PC-3 (cell line): ENCODE data around the gene ILF2. TPM values are rescaled to one million over a fixed set of nuclear protein-coding genes. Genes with fewer than 3 reads are reported as not detected.

Experiments used
- ATAC-seq: fragments of 200-7000 bp; cut with Tn5 transposase; 2 replicates; pipeline ENCODE4 v1.9.1; 2020; ENCODE audit warnings: mild to moderate bottlenecking, moderate library complexity
- BruUV-seq: library from RNA; stranded (reverse); fragments of 400-500 nt; replicated peaks from 2 replicates; lab custom pipeline; 2021; lab: Mats Ljungman, UMichigan
- CTCF ChIA-PET: fragments of 300-600 bp; sonication (Branson Sonifier 250); formaldehyde crosslinking; loops from one replicate; lab custom pipeline; 2022; ENCODE audit warnings: antibody characterized with exemption; lab: Charles Lee
- POLR2A ChIA-PET: fragments of 300-600 bp; sonication (Branson Sonifier 250); formaldehyde crosslinking; loops from one replicate; lab custom pipeline; 2022; ENCODE audit warnings: antibody characterized with exemption; ENCODE audit not compliant: unreplicated experiment; lab: Charles Lee
- DNase-seq: peaks from one replicate; pipeline ENCODE4 v3.0.0-alpha.2; 2015
- H2AFZ ChIP-seq: fragments of 300-600 bp; sonication (generic); 2 replicates; pipeline ENCODE4 v1.6.0; 2016; ENCODE audit warnings: antibody characterized with exemption, low read length
- H3F3A ChIP-seq: fragments of 300-600 bp; sonication (generic); one replicate; pipeline ENCODE4 v1.6.0; 2017; ENCODE audit warnings: antibody characterized with exemption, low read length, control low read depth, mild to moderate bottlenecking; ENCODE audit not compliant: unreplicated experiment
- H3K27ac ChIP-seq: fragments of 300-600 bp; sonication (generic); 2 replicates; pipeline ENCODE4 v1.5.1; 2016; ENCODE audit warnings: mild to moderate bottlenecking, low read length
- H3K27me3 ChIP-seq: fragments of 300-600 bp; sonication (generic); 2 replicates; pipeline ENCODE4 v1.6.1; 2016; ENCODE audit warnings: low read length, mixed read lengths
- H3K36me3 ChIP-seq: fragments of 300-600 bp; sonication (generic); 2 replicates; pipeline ENCODE4 v1.6.1; 2016; ENCODE audit warnings: low read depth, mixed run types, low read length, mixed read lengths
- H3K4me1 ChIP-seq: fragments of 300-600 bp; sonication (generic); 2 replicates; pipeline ENCODE4 v1.5.1; 2016; ENCODE audit warnings: low read length; ENCODE audit not compliant: insufficient read depth
- H3K4me2 ChIP-seq: fragments of 300-600 bp; sonication (generic); 2 replicates; pipeline ENCODE4 v1.6.0; 2016; ENCODE audit warnings: low read length
- H3K4me3 ChIP-seq: fragments of 300-600 bp; sonication (generic); 2 replicates; pipeline ENCODE4 v1.5.1; 2016; ENCODE audit warnings: mild to moderate bottlenecking, low read length, mixed read lengths
- H3K79me2 ChIP-seq: fragments of 300-600 bp; sonication (generic); 2 replicates; pipeline ENCODE4 v1.6.1; 2017; ENCODE audit warnings: low read length, mixed read lengths
- H3K9ac ChIP-seq: fragments of 300-600 bp; sonication (generic); 2 replicates; pipeline ENCODE4 v1.6.0; 2016; ENCODE audit warnings: mild to moderate bottlenecking, low read length
- H3K9me2 ChIP-seq: fragments of 300-600 bp; sonication (generic); replicated peaks from 2 replicates; pipeline ENCODE4 v1.6.1; 2016; ENCODE audit warnings: mixed run types, low read length, mixed read lengths
- H3K9me3 ChIP-seq: fragments of 300-600 bp; sonication (generic); 2 replicates; pipeline ENCODE4 v1.6.1; 2016; ENCODE audit warnings: low read length, mixed read lengths
- H4K20me1 ChIP-seq: fragments of 300-600 bp; sonication (generic); 2 replicates; pipeline ENCODE4 v1.6.1; 2016; ENCODE audit warnings: low read length, mixed read lengths
- CTCF ChIP-seq: fragments of 300-600 bp; sonication (generic); conservative IDR thresholded peaks from 2 replicates; pipeline ENCODE4 v1.5.1; 2017; ENCODE audit warnings: antibody characterized with exemption, low read depth, mild to moderate bottlenecking, low read length
- EZH2 ChIP-seq: fragments of 300-600 bp; sonication (generic); IDR thresholded peaks from one replicate; pipeline ENCODE4 v1.6.1; 2017; ENCODE audit warnings: antibody characterized with exemption, mild to moderate bottlenecking, low read length; ENCODE audit not compliant: unreplicated experiment
- EZH2phosphoT487 ChIP-seq: fragments of 300-600 bp; sonication (generic); IDR thresholded peaks from 2 replicates; pipeline ENCODE4 v1.6.1; 2018; ENCODE audit warnings: mild to moderate bottlenecking, antibody characterized with exemption, low read length, borderline replicate concordance
- intact Hi-C: fragments of 100-400 bp; cut with micrococcal nuclease; formaldehyde crosslinking; loops from 2 replicates; pipeline ENCODE4 v1.9.0; 2023
- total RNA-seq: library from RNA; depleted of rRNA; stranded (reverse); fragments of >200 nt; gene quantifications from 2 replicates; pipeline ENCODE4 v1.2.3, GENCODE V29; 2014

The ILF2 gene
- total RNA-seq, 1 experiment from 2014 or later: 439 TPM

DNA sequence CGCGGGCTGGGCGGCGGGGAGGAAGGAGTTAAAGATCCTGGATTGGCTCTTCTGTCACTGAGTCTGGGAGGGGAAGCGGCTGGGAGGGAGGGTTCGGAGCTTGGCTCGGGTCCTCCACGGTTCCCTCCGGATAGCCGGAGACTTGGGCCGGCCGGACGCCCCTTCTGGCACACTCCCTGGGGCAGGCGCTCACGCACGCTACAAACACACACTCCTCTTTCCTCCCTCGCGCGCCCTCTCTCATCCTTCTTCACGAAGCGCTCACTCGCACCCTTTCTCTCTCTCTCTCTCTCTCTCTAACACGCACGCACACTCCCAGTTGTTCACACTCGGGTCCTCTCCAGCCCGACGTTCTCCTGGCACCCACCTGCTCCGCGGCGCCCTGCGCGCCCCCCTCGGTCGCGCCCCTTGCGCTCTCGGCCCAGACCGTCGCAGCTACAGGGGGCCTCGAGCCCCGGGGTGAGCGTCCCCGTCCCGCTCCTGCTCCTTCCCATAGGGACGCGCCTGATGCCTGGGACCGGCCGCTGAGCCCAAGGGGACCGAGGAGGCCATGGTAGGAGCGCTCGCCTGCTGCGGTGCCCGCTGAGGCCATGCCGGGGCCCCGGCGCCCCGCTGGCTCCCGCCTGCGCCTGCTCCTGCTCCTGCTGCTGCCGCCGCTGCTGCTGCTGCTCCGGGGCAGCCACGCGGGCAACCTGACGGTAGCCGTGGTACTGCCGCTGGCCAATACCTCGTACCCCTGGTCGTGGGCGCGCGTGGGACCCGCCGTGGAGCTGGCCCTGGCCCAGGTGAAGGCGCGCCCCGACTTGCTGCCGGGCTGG is 7.9 kb upstream of the ILF2 start, which contains the start of gene NPR1:
TSS of gene NPR1 (plus strand) at position 170 of the 818 bp plus-strand sequence. CDS start at position 591, 421 bp downstream.
- ChIA-PET CTCF (interaction anchor here (0.9 kb wide), 1 partner anchor 30 kb away, joined by 6 read pairs; no protein-coding TSS in a partner anchor), POLR2A (interaction anchor here (0.6 kb wide), 1 partner anchor 649 kb away, joined by 10 read pairs; no protein-coding TSS in a partner anchor)
- BruUV-seq: no TSS peak
- TF ChIP-seq EZH2 (peak; percentile 59), EZH2phosphoT487 (no peak; the same call in 1 of the 2 replicates), CTCF (no peak; the same call in 1 of the 2 replicates)
- Histone ChIP-seq H3K9me2 (no peaks in the 10 kb centered on the region), H3K9me3 (no peaks in the 10 kb centered on the region), H3K79me2 (no peaks in the 10 kb centered on the region), H4K20me1 (no peaks in the 10 kb centered on the region), H2AFZ (peak within 1 kb of the TSS; percentile 87), H3K27ac (no peak within 1 kb of the TSS), H3F3A (no peaks in the 10 kb centered on the region), H3K9ac (no peak within 1 kb of the TSS), H3K4me3 (peak within 1 kb of the TSS; percentile 67), H3K4me1 (peaks cover 12% of the 10 kb centered on the region), H3K36me3 (no peaks in the 10 kb centered on the region), H3K27me3 (peaks cover 16% of the 10 kb centered on the region), H3K4me2 (peak within 1 kb of the TSS; percentile 95)
- no peak for DNase-seq
- intact Hi-C loops: loop anchor here (2.0 to 10.0 kb wide), 2 partner anchors 56 to 324 kb away; partner anchors contain the start of gene S100A9
- ATAC-seq: peak; percentile 62

DNA sequence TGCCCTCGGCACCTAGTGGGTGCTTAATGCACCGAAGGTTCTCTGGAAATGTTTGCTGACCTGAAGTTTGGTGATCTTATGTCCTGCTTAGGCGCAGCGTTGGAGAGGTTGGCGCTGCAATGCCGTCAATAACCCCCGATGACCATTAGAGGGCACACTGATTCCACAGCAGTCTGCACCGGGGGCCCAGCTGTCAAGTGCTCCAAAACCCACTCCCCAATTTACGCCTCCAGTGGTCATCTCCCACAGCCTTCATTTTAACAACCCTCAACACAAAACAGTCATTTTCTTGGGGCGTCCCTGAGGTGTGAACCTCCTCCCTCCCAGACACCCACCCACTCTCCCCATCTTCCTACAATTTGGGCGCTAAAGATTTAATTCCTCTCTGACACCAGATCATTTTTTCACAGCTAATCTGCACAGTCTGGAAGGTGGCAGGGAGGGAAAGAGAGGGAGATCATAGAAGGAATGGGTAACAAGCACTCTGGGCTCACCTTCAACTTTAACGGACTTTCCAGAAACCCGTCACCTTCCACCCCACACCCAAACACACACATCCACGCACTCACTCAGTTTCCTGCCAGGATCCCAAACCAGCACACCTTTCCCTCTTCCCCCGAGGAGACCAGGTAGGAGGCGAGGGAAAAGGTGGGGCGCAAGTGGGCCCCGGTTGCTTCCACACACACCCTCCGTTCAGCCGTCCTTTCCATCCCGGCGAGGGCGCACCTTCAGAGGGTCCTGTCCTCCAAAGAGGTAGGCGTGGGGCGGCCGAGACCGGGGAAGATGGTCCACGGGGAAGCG is 7.1 kb upstream of the ILF2 start:
- POLR2A ChIA-PET: interaction anchor here (0.6 kb wide), 1 partner anchor 650 kb away, joined by 10 read pairs; no protein-coding TSS in a partner anchor
- peaks cover 16% of the 10 kb centered on the region for H3K27me3 ChIP-seq
- BruUV-seq: no TSS peak

More for the DNA sequence above, 7.1 kb upstream of the ILF2 start:
- Histone ChIP-seq H3K4me1 (peaks cover 12% of the 10 kb centered on the region), H3F3A (no peaks in the 10 kb centered on the region), H3K79me2 (no peaks in the 10 kb centered on the region), H3K9me2 (no peaks in the 10 kb centered on the region), H3K4me2 (peak overlapping the region; percentile 95), H3K4me3 (peak overlapping the region; percentile 67), H3K27ac (no peak overlapping the region), H3K36me3 (no peaks in the 10 kb centered on the region), H3K9me3 (no peaks in the 10 kb centered on the region), H3K9ac (no peak overlapping the region), H2AFZ (peak overlapping the region; percentile 87), H4K20me1 (no peaks in the 10 kb centered on the region)
- intact Hi-C loops: loop anchor here (1.0 to 10.0 kb wide), 4 partner anchors 57 to 323 kb away; partner anchors contain the start of genes RAB13 and S100A9
- peak; percentile 70 for DNase-seq
- CTCF ChIA-PET: interaction anchor here (0.9 kb wide), 1 partner anchor 30 kb away, joined by 6 read pairs; no protein-coding TSS in a partner anchor
- peak; percentile 73 for ATAC-seq
- TF ChIP-seq EZH2 (no peak), CTCF (peak; percentile 99)
